HG02763 (cell line): ENCODE data around the gene MSI2.
"Not testable (repeated sequence)": the region's sequence is repeated elsewhere in the genome, so short reads cannot be mapped to it uniquely, and the experiment has no call there.

ENCODE experiments used
- ATAC-seq: cut with Tn5 transposase; IDR thresholded peaks from one replicate; pipeline ENCODE4 v1.9.1; 2021; ENCODE audit warnings: mild to moderate bottlenecking, moderate library complexity; ENCODE audit not compliant: unreplicated experiment

MSI2 gene

GRCh38 chr17:57288773-57289121 is 32.4 kb downstream of the MSI2 start:
- no peak for ATAC-seq

- no peak for ATAC-seq
Observed at GRCh38 chr17:57289130-57289529, 32.8 kb downstream of the MSI2 start.

GRCh38 chr17:57289613-57290012 is 33.3 kb downstream of the MSI2 start:
- ATAC-seq = no peak

- ATAC-seq = no peak
Observed at GRCh38 chr17:57290981-57291380, 34.7 kb downstream of the MSI2 start.

GRCh38 chr17:57292091-57292490 is 35.8 kb downstream of the MSI2 start:
- ATAC-seq = no peak

GRCh38 chr17:57293077-57293476 is 36.8 kb downstream of the MSI2 start:
- ATAC-seq = no peak

GRCh38 chr17:57294101-57294500 is 37.8 kb downstream of the MSI2 start:
- ATAC-seq = no peak

- no peak for ATAC-seq
Observed at GRCh38 chr17:57294629-57295501, 38.5 kb downstream of the MSI2 start.

GRCh38 chr17:57295526-57296023 is 39.3 kb downstream of the MSI2 start:
- no peak for ATAC-seq

- no peak for ATAC-seq
Observed at GRCh38 chr17:57296231-57296630, 39.9 kb downstream of the MSI2 start.

- no peak for ATAC-seq
Observed at GRCh38 chr17:57299176-57299575, 42.9 kb downstream of the MSI2 start.

GRCh38 chr17:57300592-57300991 is 44.3 kb downstream of the MSI2 start:
- ATAC-seq = not testable (repeated sequence)

GRCh38 chr17:57302690-57303465 is 46.6 kb downstream of the MSI2 start:
- no peak for ATAC-seq

- no peak for ATAC-seq
Observed at GRCh38 chr17:57305144-57305728, 48.9 kb downstream of the MSI2 start.

GRCh38 chr17:57305908-57306504 is 49.7 kb downstream of the MSI2 start:
- ATAC-seq = no peak

- no peak for ATAC-seq
Observed at GRCh38 chr17:57308543-57309186, 52.3 kb downstream of the MSI2 start.

GRCh38 chr17:57309479-57309878 is 53.2 kb downstream of the MSI2 start:
- no peak for ATAC-seq

GRCh38 chr17:57311281-57312216 is 55.2 kb downstream of the MSI2 start:
- no peak for ATAC-seq

- ATAC-seq = no peak
Observed at GRCh38 chr17:57312242-57312641, 55.9 kb downstream of the MSI2 start.
